SKM-1 (cell line): ENCODE measurements around the gene ZFP36L2.
A peak's percentile ranks its signal among the peaks of the same experiment; 100 is the strongest.

Experiments used
- DNase-seq: peaks from one replicate; lab custom pipeline; 2025; ENCODE audit not compliant: unreplicated experiment; lab: John Stamatoyannopoulos, UW

Gene ZFP36L2

GRCh38 chr2:43250015-43250414, 23.6 kb upstream of the ZFP36L2 start:
- no peak for DNase-seq

GRCh38 chr2:43248621-43249020, 22.2 kb upstream of the ZFP36L2 start:
- DNase-seq = no peak

GRCh38 chr2:43246641-43247040, 20.2 kb upstream of the ZFP36L2 start:
- DNase-seq = no peak

- DNase-seq = no peak
These were observed 15.2 kb upstream of the ZFP36L2 start for GRCh38 chr2:43241558-43241957.

- DNase-seq = no peak
These were observed 14.4 kb upstream of the ZFP36L2 start for GRCh38 chr2:43240766-43241150.

GRCh38 chr2:43239981-43240765, 13.8 kb upstream of the ZFP36L2 start:
- no peak for DNase-seq

GRCh38 chr2:43238813-43239212, 12.4 kb upstream of the ZFP36L2 start:
- DNase-seq = no peak

GRCh38 chr2:43238176-43238575, 11.8 kb upstream of the ZFP36L2 start:
- DNase-seq = no peak

GRCh38 chr2:43233218-43234212, 7.1 kb upstream of the ZFP36L2 start:
- peak; percentile 92 for DNase-seq

- no peak for DNase-seq
These were observed 4.8 kb upstream of the ZFP36L2 start for GRCh38 chr2:43230951-43231827.

- no peak for DNase-seq
These were observed 4.0 kb upstream of the ZFP36L2 start for GRCh38 chr2:43230351-43230885.

- peak; percentile 25 for DNase-seq
These were observed 2.6 kb upstream of the ZFP36L2 start for GRCh38 chr2:43228756-43229659.

GRCh38 chr2:43228321-43228751, 1.9 kb upstream of the ZFP36L2 start:
- DNase-seq = no peak

- no peak for DNase-seq
These were observed 1.4 kb upstream of the ZFP36L2 start for GRCh38 chr2:43227830-43228281.

- DNase-seq = peak; percentile 37
These were observed 786 bp upstream of the ZFP36L2 start for GRCh38 chr2:43226955-43227829.

- DNase-seq = peak; percentile 23
These were observed 433 bp downstream of the ZFP36L2 start for GRCh38 chr2:43225788-43226557.

GRCh38 chr2:43225093-43225787, 1.2 kb downstream of the ZFP36L2 start:
- no peak for DNase-seq
